NCI-H2171 treated with DMSO at 0.1 percent for 48 hours (cell line): ENCODE data around the gene C10orf88.

Experiments
- DNase-seq: peaks from one replicate; lab custom pipeline; 2025; lab: John Stamatoyannopoulos, UW

Gene C10orf88, protein sequence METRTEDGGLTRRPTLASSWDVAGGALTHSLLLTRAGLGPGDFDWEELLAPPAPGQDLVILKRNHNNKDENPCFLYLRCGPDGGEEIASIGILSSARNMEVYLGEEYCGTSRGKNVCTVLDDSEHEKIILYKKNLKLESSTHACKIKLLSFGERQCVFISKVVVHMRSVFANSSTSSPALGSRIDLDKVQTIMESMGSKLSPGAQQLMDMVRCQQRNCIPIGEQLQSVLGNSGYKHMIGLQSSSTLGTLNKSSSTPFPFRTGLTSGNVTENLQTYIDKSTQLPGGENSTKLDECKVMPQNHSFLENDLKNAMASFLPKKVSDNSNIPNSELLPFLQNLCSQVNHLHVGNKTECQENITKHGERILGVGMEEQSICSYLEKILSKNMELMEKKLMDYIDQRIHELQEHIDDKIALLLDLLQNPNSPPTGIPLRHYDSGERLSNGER

GRCh38 chr10:122953902-122954730 is at the start of gene C10orf88:
Gene C10orf88, minus strand, starts transcription at chr10:122954227. Its CDS starts 49 bp downstream, at chr10:122954178.
- DNase-seq, result peak; percentile 94

DNA sequence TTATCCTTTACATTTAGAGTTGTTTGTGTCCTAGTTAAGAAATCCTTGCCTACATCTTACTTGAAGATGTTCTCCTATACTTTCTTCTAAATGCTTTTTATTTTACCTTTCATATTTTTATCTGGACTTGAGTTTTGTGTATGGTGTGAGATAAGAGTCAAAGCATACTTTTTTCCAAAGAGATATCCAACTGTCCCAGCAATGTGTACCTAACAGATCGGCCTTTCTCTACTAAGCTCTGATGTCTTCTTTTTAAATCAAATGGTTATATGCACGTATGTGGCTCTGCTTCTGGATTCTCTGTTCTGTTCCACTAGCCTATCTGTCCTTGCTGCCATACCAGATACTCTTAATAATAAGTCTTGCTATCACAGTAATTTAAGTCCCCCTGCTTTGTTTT is 47.3 kb upstream of the C10orf88 start:
- no peak for DNase-seq

DNA sequence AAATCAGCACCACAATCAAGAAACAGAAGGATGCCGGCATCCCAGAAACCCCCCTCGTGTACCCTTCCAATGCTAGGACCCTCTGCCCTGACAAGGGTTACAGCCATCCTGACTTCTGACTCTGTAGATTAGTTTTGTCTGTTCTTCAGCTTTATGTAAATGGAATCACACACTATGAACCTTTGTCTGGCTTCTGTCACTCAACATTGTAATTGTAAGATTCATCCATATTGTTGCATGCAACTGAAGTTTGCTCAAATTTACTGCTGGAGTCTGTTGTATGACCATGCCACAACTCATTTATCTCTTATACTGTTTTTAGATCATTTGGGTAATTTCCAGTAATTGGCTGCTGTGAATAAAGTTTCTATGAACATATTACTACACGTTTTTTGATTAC is 46.1 kb upstream of the C10orf88 start:
- no peak for DNase-seq

DNA sequence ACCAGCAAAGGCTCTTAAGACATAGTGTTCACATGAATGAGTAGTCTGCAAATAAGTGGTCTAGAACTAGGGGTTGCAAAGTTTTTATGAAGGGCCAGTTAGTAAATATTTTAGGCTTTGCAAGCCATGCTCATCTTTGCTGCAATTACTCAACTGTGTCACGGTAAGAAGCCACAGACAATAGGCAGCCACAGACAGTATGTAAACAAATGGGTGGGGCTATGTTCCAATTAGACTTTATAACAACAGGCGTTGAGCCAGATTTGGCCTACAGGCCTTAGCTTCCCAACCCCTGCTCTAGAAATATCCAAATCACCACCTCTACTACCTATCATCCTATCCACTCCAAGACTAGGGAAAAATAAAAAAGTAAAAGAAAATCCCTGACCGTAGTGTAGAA is 45.3 kb upstream of the C10orf88 start:
- DNase-seq, result no peak

- DNase-seq, result no peak
These were observed 44.9 kb upstream of the C10orf88 start for GRCh38 chr10:122998934-122999333.

GRCh38 chr10:122998360-122998917 is 44.4 kb upstream of the C10orf88 start:
- no peak for DNase-seq

DNA sequence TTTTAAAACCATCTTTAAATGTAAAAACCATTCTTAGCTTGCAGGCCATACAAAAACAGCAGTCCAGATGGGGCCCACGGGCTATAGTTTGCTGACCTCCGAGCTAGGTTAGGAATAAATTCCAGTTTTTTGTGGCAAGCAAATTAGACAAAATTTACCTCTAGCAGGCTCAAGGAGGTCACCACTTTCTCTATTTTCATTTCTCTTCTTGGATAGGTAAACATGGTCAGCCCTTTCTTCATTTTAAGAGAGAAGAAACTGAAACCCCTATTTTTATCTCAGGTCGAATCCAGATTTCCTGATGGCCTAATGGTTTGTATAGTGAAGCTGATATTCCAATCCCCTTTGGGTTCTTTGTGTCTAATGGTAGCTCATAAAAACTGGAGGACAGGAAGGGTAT is 43.8 kb upstream of the C10orf88 start:
- no peak for DNase-seq

DNA sequence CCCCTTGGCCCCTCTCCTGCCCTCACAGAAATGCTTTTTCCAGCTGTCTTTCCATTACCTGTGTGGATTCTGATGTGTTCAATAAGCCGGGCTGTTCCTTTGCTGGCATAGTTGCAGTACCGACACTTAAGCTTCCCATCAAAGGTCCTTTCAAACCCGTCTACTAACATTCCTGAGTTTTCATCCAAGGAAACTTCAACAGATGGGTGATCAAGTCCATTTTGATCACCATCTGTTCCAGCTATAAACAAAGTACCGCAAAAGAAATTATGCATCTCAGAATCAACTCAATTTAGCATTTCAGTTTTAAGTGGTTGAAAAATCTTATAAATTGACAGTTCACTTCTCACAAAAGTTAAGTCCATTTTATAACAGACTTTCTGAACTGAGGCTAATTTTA is 41.9 kb upstream of the C10orf88 start:
- peak; percentile 28 for DNase-seq

- no peak for DNase-seq
These were observed 39.8 kb upstream of the C10orf88 start for GRCh38 chr10:122993797-122994336.

DNA sequence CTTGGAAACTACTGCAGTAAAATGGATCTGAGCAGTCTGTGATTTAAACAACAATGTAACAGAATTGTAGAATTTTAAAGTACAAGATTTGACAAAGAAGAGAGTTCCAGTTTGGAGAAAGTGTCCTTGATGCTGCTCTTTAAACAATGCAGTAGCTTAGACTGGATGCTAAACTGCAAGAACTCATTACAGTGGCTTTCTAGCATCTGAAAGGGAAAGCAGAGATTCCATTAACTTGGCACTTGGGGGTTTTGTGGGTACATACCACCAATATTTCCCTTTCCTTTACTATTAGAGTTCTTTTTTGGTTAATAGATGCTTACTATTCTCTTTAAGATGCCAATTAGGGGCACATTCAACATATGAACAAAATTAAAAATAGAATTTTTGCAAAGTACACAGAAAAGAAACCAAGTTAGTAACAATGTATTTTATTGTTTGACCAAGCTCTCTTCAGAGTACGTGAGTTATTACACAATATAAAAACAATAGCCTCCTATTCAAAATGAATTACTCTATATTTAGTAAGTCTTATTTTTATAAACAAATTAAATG is 38.1 kb upstream of the C10orf88 start:
- no peak for DNase-seq

- peak; percentile 15 for DNase-seq
These were observed 36.3 kb upstream of the C10orf88 start for GRCh38 chr10:122990278-122990677.

GRCh38 chr10:122988501-122988900 is 34.5 kb upstream of the C10orf88 start:
- DNase-seq, result no peak

GRCh38 chr10:122986335-122986734 is 32.3 kb upstream of the C10orf88 start:
- no peak for DNase-seq

GRCh38 chr10:122984708-122985107 is 30.7 kb upstream of the C10orf88 start:
- DNase-seq, result no peak

- no peak for DNase-seq
These were observed 29.9 kb upstream of the C10orf88 start for GRCh38 chr10:122983898-122984297.

GRCh38 chr10:122981066-122981464 is 27.0 kb upstream of the C10orf88 start:
- no peak for DNase-seq

DNA sequence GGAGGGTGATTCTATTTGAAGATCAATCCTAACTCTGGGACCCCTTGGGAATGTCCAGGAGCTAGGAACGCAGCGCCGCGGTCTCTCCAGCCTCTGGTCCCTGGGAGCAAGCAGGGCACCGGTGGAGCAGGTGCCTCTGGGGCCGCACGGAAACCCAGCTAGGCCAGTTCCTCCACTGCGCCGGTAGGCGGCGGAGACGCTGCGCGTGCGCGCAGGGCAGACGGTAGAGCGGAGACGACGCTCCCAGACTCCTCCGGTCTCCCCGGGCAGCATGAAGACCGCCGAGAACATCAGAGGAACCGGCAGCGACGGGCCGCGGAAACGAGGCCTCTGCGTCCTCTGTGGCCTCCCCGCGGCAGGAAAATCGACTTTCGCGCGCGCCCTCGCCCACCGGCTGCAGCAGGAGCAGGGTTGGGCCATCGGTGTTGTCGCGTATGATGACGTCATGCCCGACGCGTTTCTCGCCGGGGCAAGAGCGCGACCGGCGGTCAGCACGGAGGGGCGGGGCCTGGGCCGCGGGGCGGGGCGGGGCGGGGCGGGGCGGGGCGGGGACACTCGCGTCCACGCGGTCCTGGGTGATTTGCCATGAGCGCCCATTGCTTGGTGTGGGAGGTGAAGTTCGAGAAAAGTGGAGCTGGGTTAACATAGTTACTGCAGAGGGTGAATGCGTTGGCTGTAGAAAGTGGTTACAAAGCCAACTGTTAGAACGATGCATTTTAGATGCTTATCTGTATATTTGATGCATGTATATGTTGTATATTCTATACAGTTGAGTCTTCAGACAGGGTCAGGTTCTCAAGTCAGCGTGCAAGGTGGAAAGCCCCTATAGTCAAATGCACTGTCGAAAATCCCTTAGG is 26.4 kb upstream of the C10orf88 start, which contains the start of gene PSTK:
PSTK (plus strand) TSS at position 193 of the 857 bp plus-strand sequence; CDS start at position 272, 79 bp downstream.
- DNase-seq, result peak; percentile 81

DNA sequence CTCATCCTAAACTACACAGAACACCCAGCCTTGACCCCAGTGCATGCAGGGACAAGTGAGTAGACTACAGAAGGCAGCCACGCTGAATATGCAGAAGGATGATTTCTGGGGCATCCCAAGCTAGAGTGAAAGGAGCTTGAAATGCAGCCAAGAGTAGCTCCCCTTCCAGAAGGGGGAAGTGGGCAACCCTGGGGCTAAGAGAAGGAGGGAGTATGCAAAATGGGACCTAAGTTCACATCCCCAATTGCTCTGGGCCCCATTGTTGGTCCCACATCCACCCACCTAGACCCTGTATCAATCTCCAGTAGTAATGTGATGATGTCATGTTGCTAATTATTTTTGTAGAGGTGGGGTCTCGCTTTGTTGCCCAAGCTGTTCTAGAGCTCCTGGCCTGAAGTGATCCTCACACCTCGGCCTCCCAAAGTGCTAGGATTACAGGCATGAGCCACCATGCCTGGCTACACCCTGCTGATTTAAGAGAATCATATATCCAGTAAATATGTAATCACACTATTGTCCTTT is 20.6 kb upstream of the C10orf88 start:
- DNase-seq, result no peak

GRCh38 chr10:122974023-122974422 is 20.0 kb upstream of the C10orf88 start:
- peak; percentile 30 for DNase-seq

GRCh38 chr10:122968698-122969097 is 14.7 kb upstream of the C10orf88 start:
- DNase-seq, result no peak

DNA sequence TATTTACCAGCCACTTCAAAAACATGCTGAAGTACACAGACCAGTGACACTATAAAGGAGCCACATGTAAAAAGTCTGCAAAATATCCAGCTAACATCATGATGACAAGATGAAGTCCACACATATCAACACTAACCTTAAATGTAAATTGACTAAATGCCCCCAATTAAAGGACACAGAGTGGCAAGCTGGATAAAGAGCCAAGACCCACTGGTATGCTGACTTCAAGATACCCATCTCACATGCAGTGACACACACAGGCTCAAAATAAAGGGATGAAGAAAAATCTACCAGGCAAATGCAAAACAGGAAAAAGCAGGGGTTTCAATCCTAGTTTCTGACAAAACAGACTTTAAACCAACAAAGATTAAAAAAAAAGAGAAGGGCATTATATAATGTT is 12.9 kb upstream of the C10orf88 start:
- no peak for DNase-seq
